ENCODE data around the gene SLC12A9. TPM values are rescaled to one million over a fixed set of nuclear protein-coding genes. Genes with fewer than 3 reads are reported as not detected.
A peak's percentile ranks its signal among the peaks of the same experiment; 100 is the strongest.
"Not testable (repeated sequence)": the region's sequence is repeated elsewhere in the genome, so short reads cannot be mapped to it uniquely, and the experiment has no call there.

SLC12A9 gene
- total RNA-seq, 4 donors from 2014 or later, result 11.2 to 32.9 (median 20.2) TPM

DNA sequence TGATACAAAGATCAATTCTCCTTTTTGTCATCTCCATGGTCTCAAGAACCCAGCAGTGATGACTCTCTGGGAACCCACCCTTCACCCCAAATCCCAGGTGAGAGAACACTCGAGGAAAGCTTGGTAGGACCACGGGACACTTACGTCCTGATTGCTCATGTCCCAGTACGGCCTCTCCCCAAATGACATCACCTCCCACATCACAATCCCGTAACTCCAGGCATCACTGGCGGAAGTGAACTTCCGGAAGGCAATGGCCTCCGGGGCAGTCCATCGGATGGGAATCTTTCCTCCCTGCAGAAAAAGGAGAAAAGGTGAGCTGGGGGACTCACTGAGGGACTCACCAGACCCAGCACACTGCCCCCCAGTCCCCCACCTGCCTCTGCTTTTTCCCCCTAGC, 46.2 kb upstream of the SLC12A9 start:
- TF ChIP-seq POLR2A (IDR thresholded peaks at IDR 0.05) (no peak), POLR2AphosphoS5 (IDR thresholded peaks at IDR 0.05) (no peak), EP300 (IDR thresholded peaks at IDR 0.05) (no peak)
- TF ChIP-seq, protein P1, sequence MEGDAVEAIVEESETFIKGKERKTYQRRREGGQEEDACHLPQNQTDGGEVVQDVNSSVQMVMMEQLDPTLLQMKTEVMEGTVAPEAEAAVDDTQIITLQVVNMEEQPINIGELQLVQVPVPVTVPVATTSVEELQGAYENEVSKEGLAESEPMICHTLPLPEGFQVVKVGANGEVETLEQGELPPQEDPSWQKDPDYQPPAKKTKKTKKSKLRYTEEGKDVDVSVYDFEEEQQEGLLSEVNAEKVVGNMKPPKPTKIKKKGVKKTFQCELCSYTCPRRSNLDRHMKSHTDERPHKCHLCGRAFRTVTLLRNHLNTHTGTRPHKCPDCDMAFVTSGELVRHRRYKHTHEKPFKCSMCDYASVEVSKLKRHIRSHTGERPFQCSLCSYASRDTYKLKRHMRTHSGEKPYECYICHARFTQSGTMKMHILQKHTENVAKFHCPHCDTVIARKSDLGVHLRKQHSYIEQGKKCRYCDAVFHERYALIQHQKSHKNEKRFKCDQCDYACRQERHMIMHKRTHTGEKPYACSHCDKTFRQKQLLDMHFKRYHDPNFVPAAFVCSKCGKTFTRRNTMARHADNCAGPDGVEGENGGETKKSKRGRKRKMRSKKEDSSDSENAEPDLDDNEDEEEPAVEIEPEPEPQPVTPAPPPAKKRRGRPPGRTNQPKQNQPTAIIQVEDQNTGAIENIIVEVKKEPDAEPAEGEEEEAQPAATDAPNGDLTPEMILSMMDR (IDR thresholded peaks at IDR 0.05), result no peak
- H3K4me1 ChIP-seq, result peaks cover 0 to 55% (median 12%) of the 10 kb centered on the region in 3 donors
- H3K27me3 ChIP-seq, result no peaks in the 10 kb centered on the region
- H3K36me3 ChIP-seq, result peaks cover 0 to 69% of the 10 kb centered on the region in 2 donors
- H3K4me3 ChIP-seq, result no peak overlapping the region
- H3K27ac ChIP-seq, result peak overlapping the region in 1 of 4 donors; percentile 62
- WGBS, 2 donors (ENCODE audit: low coverage in 1 of 2), result 81 to 89% methylated on average over 6 to 9 of the region's 9 CpGs
- ATAC-seq, result no peak
- no peaks in the 10 kb centered on the region for H3K9me3 ChIP-seq

DNA sequence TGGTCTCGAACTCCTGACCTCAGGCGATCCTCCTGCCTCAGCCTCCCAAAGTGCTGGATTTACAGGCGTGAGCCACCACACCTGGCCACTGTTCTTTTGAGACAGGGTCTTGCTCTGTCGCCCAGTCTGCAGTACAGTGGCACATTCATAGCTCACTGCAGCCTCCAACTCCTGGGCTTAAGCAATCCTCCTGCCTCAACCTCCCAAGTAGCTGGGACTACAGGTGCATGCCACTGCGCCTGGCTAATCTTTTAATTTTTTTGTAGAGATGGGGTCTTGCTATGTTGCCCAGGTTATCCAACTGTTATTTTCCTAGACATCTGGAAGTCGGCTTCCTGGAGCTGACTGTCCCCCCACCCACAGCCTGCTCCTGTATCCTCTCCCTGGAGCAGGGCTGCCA, 45.6 kb upstream of the SLC12A9 start:
- WGBS, 2 donors (ENCODE audit: low coverage in 1 of 2), result 100% methylated on average over 5 of the region's 6 CpGs; no CpG with 5 or more reads in 1 of the 2 donors
- H3K36me3 ChIP-seq, result peaks cover 0 to 75% of the 10 kb centered on the region in 2 donors
- not testable (repeated sequence) for H3K27me3 ChIP-seq, H3K27ac ChIP-seq, H3K4me3 ChIP-seq, ATAC-seq, H3K9me3 ChIP-seq
- peaks cover 0 to 49% (median 12%) of the 10 kb centered on the region in 3 donors for H3K4me1 ChIP-seq

DNA sequence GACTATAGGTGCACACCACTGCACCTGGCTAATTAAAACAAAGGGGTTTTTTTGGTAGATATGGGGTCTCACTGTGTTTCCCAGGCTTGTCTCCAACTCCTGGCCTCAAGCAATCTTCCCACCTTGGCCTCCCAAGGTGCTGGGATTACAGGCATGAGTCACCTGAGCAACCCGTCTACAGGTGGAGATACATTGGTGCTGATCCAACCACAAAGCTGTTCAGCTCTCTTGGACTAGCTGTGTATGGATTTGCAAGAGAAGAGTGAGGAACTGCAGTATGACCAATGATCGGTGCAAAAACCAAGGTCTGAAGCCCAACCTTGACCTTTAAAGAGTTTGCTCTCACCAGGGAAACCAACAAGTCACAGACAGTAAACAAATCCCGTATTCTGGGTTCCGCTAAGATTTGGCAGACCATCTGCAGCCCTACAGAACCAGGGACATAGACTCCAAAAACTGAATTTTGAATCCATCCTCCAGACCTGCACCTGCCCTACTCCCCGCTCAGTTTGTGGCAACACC, 44.1 kb upstream of the SLC12A9 start:
- ATAC-seq, result no peak

DNA sequence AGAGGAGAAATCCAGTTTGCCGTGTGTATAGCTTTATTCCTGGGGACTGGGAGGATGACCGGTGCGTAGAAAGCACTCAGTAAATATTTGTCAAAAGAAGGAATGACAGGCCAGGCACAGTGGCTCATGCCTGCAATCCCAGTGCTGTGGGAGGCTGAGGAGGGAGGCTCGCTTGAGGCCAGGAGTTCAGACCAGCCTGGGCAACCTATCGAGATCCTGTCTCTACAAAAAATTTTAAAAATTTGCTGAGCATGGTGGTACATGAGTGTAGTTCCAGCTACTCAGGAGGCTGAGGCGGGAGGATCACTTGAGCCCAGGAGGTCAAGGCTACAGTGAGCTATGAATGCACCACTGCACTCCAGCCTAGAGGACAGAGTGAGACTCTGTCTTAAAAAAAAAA, 41.0 kb upstream of the SLC12A9 start:
- peaks cover 0 to 100% of the 10 kb centered on the region in 2 donors for H3K36me3 ChIP-seq
- whole genome bisulfite sequencing, 2 donors (ENCODE audit: low coverage in 1 of 2), result 90% methylated on average over 6 of the region's 6 CpGs; no CpG with 5 or more reads in 1 of the 2 donors
- TF ChIP-seq POLR2AphosphoS5 (IDR thresholded peaks at IDR 0.05), result no peak
- no peak for TF ChIP-seq POLR2A (IDR thresholded peaks at IDR 0.05)
- TF ChIP-seq EP300 (IDR thresholded peaks at IDR 0.05), result no peak
- TF ChIP-seq, protein P1 (IDR thresholded peaks at IDR 0.05), result no peak
- H3K4me1 ChIP-seq, result peaks cover 0 to 12% (median 0%) of the 10 kb centered on the region in 3 donors
- no peak for ATAC-seq
- no peaks in the 10 kb centered on the region for H3K9me3 ChIP-seq
- H3K4me3 ChIP-seq, result no peak overlapping the region
- no peak overlapping the region for H3K27ac ChIP-seq
- no peaks in the 10 kb centered on the region for H3K27me3 ChIP-seq

More for the DNA sequence above, 44.1 kb upstream of the SLC12A9 start:
- peaks cover 0 to 34% (median 6%) of the 10 kb centered on the region in 3 donors for H3K4me1 ChIP-seq
- peaks cover 0 to 91% of the 10 kb centered on the region in 2 donors for H3K36me3 ChIP-seq
- no peak overlapping the region for H3K4me3 ChIP-seq
- WGBS, 2 donors (ENCODE audit: low coverage in 1 of 2), result 58 to 77% methylated on average over 3 to 5 of the region's 5 CpGs
- H3K27me3 ChIP-seq, result no peaks in the 10 kb centered on the region
- H3K9me3 ChIP-seq, result no peaks in the 10 kb centered on the region
- TF ChIP-seq EP300 (IDR thresholded peaks at IDR 0.05), result no peak
- TF ChIP-seq, protein P1 (IDR thresholded peaks at IDR 0.05), result no peak
- no peak overlapping the region for H3K27ac ChIP-seq

DNA sequence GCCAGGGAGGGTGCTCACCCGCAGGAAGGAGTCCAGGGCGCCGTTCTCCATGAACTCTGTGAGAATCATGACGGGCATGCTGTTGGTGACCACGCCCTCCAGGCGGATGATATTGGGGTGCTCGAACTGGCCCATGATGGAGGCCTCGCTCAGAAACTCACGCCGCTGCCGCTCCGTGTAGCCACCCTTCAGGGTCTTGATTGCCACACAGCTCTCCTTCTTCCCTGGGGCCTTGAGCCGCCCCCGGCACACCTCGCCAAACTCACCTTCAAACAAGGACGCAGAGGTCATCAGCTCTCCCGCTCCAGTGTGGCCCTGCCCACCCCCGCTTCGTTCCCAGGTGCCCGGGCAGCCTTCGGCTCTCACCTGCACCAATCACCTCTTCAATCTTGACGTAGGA, 39.8 kb upstream of the SLC12A9 start:
- TF ChIP-seq POLR2AphosphoS5 (IDR thresholded peaks at IDR 0.05) (no peak), POLR2A (IDR thresholded peaks at IDR 0.05) (no peak), EP300 (IDR thresholded peaks at IDR 0.05) (no peak)
- TF ChIP-seq, protein P1 (IDR thresholded peaks at IDR 0.05), result no peak

DNA sequence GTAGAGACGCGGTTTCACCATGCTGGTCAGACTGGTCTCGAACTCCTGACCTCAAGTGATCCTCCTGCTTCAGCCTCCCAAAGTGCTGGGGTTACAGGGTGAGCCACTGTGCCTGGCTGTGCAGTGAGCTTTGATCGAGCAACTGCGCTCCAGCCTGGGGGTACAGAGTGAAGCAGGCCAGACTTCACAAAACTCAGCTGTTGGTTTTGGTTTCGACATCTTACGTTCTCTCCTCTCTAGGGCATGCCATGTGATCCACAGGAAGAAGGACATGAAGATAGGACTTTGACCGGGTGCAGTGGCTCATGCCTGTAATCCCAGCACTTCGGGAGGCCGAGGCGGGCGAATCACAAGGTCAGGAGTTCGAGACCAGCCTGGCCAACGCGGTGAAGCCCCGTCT, 36.0 kb upstream of the SLC12A9 start:
- H3K4me3 ChIP-seq, ATAC-seq, H3K27me3 ChIP-seq, H3K4me1 ChIP-seq, H3K27ac ChIP-seq, H3K9me3 ChIP-seq: not testable (repeated sequence)
- H3K36me3 ChIP-seq, result peaks cover 0 to 98% of the 10 kb centered on the region in 2 donors
- 100% methylated on average over 2 to 4 of the region's 16 CpGs for WGBS, 2 donors (ENCODE audit: low coverage in 1 of 2)

More for the DNA sequence above, 39.8 kb upstream of the SLC12A9 start:
- Histone ChIP-seq H3K27ac (no peak overlapping the region), H3K27me3 (no peaks in the 10 kb centered on the region), H3K36me3 (peaks cover 0 to 100% of the 10 kb centered on the region in 2 donors), H3K9me3 (no peaks in the 10 kb centered on the region), H3K4me3 (no peak overlapping the region), H3K4me1 (peaks cover 0 to 12% (median 0%) of the 10 kb centered on the region in 3 donors)
- WGBS, 2 donors (ENCODE audit: low coverage in 1 of 2), result 96 to 97% methylated on average over 3 to 9 of the region's 22 CpGs
- no peak for ATAC-seq
